Limb (tissue), 2 donors: ENCODE measurements around the gene RECK.
"Not testable (repeated sequence)": the region's sequence is repeated elsewhere in the genome, so short reads cannot be mapped to it uniquely, and the experiment has no call there.

Experiments used
- DNase-seq, 2 donors: peaks; one replicate each; pipeline ENCODE4 v3.0.0-alpha.2; 2016; ENCODE audit errors: extremely low spot score in 2 of 2

RECK gene

GRCh38 chr9:36113999-36114398, 77.3 kb downstream of the RECK start:
- no peak for DNase-seq

GRCh38 chr9:36116593-36116992, 79.9 kb downstream of the RECK start:
- DNase-seq, result no peak

DNA sequence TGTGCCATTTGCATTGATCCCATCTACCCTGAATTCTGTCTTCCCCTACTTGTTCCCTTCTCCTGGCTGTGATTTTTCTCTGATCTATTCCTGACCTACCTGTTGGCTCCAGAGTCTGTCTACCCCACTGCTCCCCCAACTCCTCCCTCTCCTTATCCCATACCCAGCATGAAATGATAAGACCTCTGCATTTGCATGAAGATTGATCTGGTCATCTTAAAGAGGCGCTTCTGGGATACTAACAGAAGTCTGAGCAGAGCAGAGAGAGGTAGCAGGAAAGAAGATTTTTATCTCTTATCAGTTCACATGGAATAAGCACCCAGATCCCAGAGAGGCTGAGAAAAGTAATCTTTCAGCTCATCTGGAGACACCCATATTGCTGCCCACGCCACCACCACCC, 81.5 kb downstream of the RECK start:
- DNase-seq, result no peak

DNA sequence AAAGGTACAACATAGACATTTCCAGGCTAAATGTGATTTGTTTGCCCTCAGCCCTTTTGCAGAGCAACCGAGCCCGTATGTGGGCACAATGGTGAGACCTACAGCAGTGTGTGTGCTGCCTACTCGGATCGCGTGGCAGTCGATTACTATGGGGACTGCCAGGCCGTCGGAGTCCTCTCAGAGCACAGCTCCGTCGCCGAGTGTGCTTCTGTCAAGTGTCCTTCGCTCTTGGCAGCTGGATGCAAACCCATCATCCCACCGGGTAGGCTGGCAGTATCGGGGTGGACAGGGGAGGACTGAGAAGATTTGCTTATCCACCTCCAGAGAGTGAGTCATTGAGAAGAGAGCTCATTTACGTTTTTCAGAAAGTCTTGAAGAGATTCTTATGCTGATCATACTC, 82.0 kb downstream of the RECK start:
- DNase-seq, result no peak

- no peak for DNase-seq
Measured at GRCh38 chr9:36119476-36119875, 82.8 kb downstream of the RECK start.

DNA sequence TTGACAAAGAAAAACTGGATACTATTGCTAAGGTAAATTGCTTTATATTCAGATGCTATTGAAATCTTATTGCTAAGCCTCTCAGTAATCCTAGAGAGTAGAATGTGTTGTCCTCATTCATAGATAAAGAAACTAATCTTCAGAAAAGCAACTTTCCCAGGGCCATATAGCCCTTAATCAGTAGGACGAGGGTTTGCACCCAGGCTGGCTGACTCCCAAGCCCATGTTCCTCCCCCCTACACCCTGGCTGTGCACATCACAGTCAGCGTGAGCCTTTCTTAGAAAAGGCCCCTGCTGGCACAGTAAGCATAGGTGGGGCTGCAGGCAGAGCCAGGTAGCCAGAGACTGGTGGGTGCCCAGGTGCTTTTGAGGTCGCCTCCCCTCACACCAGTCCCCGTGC, 84.0 kb downstream of the RECK start:
- no peak for DNase-seq

- no peak for DNase-seq
Measured at GRCh38 chr9:36121971-36122370, 85.3 kb downstream of the RECK start.

DNA sequence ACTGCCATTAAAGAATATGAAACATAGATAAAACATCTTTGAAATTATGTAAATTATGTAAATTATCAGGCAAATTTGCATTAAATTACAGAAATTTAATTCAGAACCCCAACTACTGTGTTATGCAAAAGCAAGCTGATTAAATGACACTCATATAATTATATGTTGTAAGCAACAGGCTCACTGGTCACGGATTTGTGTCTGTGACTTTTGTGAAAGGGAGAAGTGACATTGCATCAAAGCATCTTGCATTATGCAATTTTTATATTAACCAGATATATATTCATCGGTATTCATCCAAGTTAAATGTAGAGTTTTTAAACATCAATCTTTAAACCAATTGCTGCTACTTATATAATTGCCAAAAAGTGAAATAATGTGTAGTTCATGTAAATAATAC, 86.8 kb downstream of the RECK start:
- DNase-seq, result no peak

DNA sequence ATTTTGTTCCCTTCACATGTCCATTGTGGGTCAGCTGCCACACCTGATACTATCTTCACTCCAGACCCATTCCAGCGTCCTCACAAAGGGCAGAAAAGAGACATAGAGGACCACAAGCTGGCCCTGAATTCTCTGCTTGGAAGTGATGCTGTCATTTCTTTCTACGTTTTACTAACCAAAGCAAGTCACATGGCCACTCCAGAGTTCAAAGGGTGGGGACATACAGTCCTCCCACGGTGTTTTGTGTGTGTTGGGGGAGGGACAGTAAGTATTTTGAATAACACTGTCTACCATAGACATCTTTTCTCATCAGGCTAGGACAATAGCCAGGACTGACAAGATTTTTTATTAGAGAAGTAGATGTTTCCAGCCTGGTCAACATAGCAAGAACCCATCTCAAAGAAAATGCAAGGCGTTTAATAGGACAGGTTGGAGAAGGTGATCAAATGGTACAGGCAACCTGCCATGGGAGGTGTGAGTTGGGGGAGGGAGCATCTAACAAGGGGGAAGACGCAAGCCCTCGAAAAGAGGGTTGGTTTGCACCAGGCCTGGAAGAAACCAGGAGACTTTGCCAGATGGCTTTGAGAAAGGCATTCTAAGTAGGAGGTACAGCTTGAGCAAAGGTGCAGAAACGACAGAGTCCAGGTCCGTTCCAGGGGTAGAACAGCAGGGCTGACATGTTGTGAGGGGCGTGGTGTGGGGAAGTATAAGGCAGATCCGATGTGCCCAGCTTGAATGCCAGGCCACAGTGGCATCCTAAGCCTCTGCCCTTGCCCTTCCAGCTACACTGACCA, 88.5 kb downstream of the RECK start:
- DNase-seq, result no peak

- no peak for DNase-seq
Measured at GRCh38 chr9:36126016-36126730, 89.5 kb downstream of the RECK start.

DNA sequence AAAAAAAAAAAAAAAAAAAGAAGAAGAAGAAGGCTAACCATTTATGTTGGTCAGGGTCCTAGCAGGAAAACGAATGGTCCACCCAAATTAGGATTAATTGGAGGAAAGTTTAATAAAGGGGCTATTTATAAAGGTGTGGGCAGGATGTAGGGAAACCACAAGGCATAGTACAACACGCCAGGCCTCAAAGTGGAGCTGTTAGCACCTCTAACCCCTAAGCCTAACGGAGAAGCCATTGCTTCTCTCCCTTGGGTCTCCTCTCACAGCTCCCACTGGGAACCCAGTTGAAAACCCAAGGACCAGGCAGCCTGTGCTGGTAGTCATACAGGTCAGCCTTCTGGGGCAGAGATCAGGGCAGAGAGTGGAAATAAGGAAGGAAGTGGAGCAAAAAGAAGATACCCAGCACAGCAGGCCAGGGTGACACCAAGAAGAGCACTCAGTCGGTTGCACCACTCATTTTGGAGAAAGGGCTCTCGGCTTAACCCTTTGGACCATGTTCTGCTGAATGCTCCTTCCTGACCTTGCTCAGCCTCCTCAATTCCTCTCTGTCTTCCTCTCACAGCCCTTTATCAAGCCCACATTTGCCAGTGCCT, 91.0 kb downstream of the RECK start:
- no peak for DNase-seq

- DNase-seq, result no peak
Measured at GRCh38 chr9:36128349-36128748, 91.6 kb downstream of the RECK start.

DNA sequence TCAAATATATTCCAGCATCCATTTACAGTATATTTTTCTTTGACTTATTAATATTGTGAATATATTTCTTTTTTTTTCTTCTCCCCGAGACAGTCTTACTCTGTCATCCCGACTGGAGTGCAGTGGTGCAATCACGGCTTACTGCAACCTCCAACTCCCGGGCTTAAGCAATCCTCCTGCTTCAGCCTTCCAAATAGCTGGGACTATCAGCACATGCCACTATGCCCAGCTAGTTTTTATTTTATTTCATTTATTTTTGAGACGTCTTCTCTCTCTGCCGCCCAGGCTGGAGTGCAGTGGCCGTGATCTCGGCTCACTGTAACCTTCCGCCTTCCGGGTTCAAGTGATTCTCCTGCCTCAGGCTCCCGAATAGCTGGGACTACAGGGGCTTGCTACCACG, 92.4 kb downstream of the RECK start:
- no peak for DNase-seq

- not testable (repeated sequence) for DNase-seq
Measured at GRCh38 chr9:36131666-36132065, 95.0 kb downstream of the RECK start.

DNA sequence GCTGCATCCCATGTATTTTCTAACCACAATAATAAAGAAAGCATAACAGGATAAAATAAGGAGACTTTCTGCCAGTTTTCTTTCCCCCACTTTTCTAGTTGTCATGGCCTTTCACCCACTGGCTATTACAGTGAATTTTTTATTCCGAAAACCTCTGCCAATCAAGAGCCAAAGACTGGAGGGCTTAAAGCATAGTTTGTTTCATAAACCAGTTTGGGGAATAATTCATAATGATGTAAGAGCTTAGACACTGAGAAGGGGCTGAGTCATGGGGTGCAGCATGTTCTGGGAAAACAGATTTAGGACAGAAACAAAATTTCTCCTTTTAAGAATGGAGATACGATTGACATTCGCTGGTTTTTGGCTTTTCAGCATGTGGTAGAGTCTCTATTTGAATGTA, 95.4 kb downstream of the RECK start:
- no peak for DNase-seq

- no peak for DNase-seq
Measured at GRCh38 chr9:36134761-36135505, 98.2 kb downstream of the RECK start.

DNA sequence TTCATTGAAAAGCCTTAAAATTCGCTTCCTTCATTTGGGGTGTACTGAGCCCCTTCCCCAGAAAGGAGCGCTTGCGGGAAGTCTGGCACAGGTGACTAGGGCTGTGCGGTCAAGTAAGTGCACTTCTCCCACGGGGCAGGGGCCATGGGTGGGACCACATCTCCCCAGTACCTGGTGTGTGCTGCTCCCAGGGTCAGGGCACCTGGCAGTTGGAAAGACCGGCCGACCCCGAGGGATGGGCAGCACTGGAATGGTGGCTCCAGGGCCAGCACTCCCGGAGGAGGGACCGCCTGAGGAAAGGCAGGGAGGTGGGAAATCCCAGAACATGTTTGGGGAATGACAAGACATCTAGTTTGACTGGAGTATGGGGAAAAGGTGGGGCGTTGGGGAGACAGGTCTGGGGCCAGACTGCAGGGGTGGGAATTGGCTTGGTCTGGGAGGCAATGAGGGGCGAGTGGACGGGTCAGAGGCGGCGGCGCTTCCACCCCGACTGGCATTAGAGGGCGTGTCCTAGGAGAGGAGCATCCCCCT, 99.1 kb downstream of the RECK start:
- no peak for DNase-seq

GRCh38 chr9:36136272-36136893, 99.7 kb downstream of the RECK start, which contains the start of gene GLIPR2:
TSS of gene GLIPR2 (plus strand) at chr9:36136733. CDS start at chr9:36136779, 46 bp downstream.
- DNase-seq, result peak; percentile 53 to 80

GRCh38 chr9:36136894-36137391, 100.2 kb downstream of the RECK start:
- DNase-seq, result peak in 1 of 2 donors; percentile 47

- peak in 1 of 2 donors; percentile 58 for DNase-seq
Measured at GRCh38 chr9:36137392-36138004, 100.8 kb downstream of the RECK start.
